HK-2 (cell line): ENCODE measurements around the gene ATP8A1.
A peak's percentile ranks its signal among the peaks of the same experiment; 100 is the strongest.
"Not testable (repeated sequence)": the region's sequence is repeated elsewhere in the genome, so short reads cannot be mapped to it uniquely, and the experiment has no call there.

Experiments
- DNase-seq: peaks from one replicate; pipeline ENCODE4 v3.0.0-alpha.2; 2018; ENCODE audit not compliant: unreplicated experiment

The ATP8A1 gene

DNA sequence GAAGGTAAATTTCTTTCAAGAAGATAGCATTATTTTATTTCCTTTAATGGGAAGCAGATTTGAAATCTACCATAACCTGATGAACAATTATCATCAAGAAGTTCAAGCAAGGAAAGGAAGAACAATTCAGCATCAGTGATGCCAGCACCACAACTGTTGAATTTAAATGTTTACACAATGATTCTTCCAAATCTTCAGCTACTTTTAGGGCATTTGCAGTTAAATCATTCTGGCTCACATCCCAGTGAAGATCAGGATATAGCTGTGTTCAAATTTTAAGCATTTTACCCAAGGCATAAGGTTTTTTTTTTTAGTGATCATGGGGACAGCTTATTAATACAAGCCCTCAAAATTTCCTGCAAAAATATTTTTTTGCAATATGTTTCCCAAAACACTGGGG, 146.7 kb downstream of the ATP8A1 start:
- no peak for DNase-seq

DNA sequence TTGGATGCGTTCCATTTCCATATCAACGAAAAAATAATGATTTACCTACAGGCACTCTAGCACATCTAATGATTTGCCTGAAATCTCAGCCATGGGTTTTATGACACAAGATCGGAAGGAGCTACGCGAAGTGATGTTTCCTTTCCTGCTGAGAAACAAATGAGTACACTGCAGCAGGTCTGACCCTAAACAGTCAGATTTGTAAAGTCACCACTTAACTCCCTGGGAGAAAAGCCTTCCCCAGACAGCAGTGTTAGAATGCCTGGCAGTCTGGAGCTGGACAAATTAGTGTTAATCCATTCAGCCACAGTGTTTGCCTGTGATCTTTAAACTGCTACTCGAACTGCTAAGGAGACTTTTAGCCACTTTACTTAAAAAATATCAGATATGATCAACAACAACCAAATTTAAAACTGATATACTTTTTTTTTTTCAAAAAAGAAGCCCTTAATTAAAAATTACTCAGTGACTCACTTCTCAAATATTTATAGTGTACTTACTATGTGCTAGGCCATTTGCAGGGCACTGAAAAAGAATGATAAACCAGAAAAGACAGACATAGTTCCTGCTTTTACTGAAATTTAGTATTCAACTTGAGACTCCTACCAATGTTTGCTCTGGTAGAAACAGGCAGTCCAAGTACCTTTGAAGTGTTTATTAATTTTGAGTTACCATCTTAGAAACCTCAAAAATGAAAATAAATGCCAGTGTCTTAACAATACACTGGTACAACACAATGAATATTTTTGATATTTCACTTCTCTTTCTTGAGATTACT, 155.1 kb downstream of the ATP8A1 start:
- peak; percentile 2 for DNase-seq

DNA sequence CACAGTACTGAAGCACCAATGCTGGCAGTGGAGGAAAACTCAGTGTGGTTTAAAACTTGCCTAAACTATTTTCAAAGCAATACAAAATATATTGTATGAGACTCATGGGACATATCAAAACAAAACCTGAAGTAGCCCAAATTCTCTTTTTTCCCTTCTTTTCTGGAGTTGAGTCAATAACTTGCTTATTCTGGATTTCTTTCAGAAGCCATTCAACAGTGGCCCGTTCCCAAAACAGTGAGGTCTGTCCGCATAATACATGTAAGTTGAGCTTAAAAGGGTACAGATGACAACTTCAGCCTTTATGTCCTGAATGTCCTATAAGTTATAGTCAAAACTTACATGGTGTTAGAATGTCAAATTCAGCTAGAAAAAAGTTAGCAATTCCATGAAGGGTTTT, 158.9 kb downstream of the ATP8A1 start:
- no peak for DNase-seq

DNA sequence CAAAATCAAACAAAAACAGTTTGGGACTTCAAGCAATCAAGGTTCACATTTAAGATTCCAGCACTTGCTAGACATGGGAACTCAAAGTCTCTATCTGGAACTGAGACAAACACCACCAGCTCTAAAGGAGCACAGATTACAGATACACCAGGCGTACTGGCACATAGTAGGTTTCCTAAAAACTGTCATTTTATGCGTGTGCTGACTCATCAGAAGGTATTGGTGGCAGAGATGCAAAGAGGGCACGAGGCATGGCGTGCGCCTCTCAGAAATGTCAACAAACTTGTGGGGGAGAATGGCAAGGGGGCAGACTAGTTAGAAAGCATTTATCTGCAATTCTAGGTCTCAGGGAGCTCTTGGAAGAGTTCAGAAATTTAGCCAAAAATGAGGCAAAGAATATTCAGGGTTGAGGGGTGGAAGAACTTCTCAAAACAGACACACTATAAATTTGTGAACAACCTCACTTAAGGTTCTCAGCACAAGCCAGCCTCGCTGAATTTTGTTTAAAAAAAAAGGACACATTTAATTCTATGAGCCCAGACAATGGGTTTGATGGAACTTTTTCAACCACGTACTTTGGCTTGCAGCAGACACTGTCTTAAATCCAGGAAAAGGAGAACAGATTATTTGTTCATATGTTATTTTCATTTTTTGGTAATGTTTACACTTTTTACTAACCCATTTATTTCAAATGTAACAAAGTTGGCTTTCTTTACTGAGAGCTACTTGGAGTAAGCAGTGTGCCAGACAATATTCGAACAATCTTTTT, 159.6 kb downstream of the ATP8A1 start:
- no peak for DNase-seq

DNA sequence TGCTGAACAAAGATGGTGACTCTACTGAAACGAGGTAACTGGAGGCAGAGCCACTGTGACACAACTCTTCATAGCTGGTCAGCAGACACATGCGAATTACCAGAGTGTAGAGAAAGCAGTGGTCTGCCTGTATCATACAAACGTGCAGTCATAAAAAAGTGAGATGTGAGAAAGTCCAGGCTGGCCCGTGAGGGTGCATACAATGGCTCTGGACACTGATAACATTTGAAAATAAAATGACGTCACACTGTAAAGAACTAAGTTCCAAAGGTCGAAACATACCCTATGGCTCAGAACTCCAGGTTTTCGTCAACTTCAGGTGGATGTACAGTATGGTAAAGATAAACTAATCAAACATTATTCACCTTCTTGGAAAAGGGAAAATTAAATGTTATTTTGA, 163.9 kb downstream of the ATP8A1 start:
- DNase-seq: no peak

DNA sequence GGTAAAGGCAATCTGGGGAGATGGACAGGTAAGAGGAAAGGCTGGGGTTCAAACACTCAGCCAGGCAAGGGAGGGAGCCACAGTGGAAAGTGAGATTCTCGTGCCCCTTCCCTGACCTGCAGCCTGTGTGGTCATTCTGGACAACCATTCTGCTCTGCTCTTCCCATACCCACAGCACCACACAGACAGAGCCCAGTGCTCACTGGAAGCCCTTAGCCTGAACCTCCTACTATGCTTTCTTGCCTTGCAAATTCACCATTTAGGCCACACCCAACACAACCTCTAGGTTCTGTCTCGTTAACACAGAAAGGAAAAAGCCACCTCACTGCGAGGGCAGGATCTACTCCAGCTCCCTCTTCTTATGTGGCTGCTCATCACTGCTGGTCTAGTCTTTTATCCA, 166.9 kb downstream of the ATP8A1 start:
- DNase-seq: no peak

DNA sequence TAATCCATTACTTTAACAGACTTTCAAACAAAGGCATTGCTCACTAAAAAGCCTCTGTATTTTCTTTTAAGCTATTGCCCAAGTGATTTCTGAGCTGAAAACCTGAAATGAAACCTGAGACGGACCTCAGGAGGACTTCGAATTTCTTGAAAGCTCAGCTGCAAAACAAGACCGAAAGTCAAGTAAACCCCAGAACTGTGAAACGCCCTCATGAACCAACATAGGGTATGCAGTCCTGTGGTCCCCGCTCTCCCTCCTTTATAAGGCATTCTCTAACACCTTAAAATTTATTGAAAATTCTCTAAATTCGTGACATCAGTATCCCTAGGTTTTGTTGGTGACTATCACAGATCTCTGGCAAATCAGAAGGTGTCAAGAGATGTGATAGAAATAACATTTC, 167.8 kb downstream of the ATP8A1 start:
- no peak for DNase-seq

DNA sequence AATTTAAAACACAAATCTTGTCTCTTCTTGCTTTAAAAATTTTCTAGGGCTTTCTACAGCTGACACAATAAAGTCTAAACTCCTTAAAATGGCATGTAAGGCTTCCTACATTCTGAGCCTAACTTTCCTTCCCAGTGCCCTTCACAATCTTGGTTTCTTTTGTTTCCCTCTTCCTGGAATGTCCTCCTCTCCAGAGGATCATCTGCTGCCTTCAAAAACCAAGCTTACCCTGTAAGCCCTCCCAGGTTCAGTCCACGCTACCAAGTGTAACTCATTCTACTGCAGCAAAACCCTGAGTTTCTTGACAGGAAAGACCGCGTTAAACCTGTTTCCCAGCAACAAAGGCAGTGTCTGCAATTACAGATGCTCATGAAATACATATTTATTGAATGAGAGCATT, 168.4 kb downstream of the ATP8A1 start:
- no peak for DNase-seq

DNA sequence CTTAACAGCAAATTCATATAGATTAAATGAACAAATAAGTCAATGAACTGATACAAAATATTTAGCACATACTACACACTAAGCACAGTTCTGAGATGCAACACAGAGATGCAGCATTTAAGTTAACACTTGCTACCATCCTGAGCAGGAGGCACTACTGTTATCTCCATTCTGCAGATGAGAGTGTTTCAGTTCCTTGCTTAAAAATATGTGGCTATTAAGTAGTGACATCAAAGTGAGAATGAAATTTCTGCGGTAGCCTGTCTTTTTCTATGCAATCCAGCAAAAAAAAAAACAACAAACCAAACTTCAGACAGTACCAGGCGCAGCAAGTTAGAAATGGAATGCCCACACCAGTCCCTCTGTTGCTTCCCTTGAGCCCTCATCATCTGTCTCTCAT, 168.8 kb downstream of the ATP8A1 start:
- DNase-seq: no peak

DNA sequence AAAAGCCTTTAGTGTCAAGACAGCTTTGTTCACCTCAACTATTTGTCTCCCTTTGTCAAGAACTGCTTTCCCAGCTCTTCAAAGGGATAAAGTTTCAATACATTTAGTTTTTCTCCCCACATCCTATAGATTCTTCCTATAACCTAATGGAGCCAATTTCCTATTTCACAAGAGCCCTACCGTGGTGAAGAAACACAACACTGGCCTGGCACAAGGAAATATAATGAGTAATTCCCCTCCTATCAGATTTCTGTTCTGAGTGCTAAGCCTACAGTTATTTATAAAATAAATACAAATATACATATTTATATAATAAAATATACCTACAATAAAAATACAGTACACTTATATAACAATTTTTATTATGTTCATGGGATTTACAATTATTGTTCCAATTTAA, 169.7 kb downstream of the ATP8A1 start:
- DNase-seq: no peak

DNA sequence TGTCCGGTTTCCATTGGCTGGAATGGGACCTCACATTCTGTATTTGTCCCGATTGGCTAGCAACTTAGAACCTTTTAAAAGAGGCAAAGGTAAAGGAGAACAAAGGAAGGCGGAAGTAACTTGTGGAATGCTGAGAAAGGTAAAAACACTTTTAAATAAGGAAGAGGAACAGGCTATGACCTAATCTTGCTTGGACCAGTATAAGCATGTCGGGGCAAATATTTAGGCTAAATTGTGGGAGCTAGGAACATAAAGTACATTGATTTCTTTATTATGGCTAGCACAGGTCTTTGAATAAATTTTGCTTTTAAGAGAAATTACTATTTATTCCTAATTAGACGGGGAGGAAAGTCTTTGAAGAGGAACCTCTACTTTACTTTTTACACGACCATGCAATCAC, 170.7 kb downstream of the ATP8A1 start:
- DNase-seq: not testable (repeated sequence)

DNA sequence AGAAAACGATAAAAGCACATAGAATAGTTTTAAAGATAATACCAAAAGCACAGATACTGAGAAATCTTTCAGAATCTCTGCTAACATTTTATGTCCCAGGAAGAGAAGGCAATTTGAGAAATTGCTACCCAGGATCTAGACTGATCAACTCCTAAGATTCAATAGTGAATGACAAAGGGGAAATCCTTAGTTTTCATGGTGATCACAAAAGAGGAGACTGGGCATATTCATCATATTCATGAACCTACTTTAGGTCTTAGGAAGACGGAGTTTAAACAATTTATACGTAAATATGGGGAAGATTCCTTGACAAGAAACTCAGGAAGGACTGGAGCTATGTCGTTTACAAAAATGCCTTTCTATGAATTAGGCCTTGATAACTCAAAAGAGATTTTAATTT, 172.3 kb downstream of the ATP8A1 start:
- DNase-seq: no peak

DNA sequence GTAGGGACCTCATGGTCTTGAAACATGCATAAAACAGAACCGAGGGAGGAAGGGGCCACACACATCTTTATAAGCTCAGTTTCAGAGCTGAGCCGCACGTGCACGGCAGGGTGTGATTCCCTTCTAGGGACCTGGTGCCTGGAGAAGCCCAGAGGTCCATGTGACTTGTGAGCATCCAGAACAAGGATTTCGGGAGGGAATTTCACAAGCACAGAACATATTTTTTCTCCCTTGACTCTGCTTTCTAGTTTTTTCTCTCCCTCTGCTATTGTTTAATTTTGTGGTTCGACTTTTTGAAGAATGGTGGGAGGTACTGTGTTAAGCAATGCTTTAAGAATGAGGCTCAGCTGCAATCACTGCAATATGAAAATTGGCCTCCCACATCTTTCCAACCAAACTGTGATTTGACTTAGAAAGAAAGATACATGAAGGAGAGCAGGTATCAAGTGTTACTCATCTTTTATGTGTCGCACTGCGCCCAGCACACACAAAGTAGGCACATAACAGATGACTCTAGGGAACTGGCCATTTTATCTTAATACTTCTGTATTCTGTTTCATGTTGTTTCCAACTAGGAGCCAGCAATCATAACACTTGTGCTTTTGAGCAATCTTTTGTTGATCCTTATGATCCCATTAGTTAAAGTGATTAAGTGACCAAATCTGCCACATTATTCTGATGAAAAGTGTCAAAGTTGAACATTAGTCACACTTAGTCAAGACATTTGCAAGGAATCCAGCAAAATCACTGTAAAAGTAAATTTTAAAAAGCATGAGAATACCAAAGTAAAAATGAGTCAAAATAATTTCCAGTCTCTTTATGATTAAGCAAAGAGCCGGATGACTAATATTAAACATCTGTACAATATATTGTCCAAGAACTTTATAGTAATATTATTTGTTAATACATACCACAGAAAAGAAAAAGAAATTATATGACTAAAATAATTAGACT, 173.2 kb downstream of the ATP8A1 start:
- no peak for DNase-seq

DNA sequence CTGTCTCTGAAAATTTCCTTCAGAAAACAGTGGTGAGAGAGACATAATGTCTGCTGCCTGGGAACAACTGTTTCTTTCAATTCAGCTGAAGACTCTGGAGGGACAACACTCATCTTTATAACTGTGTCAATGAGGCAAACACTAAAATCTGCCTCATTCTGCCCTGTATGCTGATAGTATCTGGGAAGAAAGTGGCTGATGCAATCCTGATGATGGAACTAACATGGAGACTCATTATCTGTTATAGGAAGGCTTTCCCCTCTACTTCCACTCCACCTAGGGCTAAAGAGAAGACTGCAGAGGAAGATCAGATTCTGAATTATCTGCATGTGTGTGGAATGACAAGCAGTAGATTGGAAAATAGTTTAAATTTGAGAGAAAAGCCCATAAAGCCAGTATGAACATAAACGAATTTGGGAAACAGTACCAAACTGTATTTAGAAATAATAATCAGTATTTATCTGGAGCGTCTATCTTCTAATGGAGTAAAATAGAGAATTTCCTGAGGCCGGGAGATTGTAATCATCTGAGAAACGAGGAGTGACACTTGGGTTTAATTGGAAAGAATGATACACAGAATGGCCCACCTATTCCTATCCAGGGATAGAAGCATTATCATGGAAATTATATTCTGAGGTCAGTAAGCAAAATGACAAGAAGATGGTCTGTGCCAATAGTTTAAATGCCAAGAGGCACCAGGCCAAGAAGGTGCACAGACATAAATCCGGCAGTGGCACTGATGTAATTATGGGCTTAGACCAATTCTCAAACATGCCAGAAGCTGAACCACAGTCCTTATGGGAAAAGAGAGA, 174.2 kb downstream of the ATP8A1 start:
- DNase-seq: no peak

DNA sequence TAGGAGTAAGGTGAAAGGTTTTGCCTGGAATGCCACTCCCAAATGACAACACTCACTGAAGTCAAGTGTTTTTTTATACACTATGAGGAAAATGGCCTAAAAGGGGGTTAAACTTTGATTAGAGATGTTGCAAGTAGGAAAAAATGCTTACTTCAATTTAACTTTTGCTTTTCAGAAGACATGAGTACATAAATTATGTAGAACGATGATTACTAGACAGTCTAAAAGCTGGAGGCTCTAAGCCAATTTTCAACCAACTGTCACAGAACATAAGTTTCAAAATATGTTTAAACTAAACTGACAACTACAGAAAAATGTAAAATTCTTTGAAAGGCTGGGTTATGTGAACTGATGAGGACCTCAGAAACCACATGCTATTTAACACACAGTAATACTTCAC, 176.2 kb downstream of the ATP8A1 start:
- no peak for DNase-seq

DNA sequence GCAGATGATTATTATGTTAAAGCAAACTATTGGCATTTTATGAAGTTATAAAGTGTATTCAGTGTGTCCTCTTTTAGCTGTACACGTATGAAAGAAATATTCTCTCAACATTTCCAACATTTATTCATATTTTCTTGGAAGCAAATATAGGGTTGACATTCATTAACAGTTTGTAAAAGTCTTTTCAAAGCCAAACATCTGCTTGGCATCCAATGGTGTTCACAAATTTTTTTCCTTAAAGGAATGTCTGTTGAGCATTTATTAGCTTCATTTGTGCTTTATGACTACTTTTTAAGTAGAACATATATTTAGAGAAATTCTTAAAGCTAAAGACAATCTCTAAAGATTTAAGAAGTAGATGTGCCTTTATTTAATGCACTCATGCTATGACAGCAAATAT, 176.6 kb downstream of the ATP8A1 start:
- DNase-seq: no peak

DNA sequence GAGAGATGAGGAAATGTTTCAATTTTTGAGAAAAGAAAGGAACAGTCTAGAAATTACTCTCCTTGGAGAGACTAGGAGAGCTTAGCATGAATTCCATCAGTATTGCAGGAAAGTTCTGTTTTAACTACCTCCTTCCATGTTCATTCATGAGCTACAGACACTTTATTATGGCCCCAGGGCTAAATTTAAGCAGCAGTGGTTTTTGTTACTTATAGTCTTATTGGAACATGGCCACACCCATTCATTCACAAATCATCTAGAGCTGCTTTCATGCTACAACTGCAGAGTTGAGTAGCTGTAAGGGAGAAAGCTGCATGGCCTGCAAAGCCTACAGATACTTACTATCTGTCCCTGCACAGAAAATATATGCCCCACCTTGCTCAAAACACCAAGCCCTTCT, 178.0 kb downstream of the ATP8A1 start:
- DNase-seq: no peak

DNA sequence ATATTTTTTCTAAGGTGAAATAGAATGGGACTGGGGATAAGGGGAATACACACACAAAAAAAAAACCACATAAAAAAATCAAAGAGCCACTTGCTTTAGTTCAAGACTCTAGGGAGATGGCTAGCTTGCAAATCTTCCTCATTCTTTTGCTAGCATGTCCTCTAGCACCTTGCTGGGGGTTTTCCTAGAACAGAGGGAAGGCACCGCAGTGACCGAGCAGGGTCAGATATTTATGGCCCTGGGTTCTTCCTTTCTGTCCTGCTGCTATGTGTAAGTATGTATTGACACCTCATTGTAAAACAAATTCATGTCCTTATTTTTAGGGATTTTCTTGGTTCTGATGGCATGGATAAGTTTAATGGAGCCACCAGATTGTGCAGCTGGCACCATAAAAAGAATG, 178.4 kb downstream of the ATP8A1 start:
- DNase-seq: no peak

DNA sequence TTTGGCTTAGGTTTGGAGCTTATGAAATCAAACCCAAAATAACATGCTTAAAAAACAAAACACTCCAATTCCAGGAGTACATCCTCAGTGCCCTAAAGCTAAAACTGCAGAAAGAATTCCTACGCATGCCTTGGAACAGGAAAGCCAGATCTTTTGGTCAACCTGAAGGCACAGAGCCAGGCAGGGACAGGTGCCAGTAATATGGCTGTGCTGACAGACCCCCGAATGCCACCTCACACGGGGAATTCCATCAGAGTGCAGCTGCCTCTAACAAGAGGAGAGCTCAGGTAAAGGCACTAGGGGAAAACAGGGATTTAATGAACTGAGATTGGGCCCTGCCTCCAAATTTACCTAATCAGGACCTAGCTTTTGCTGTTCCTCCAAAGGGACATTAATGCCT, 182.5 kb downstream of the ATP8A1 start:
- DNase-seq: no peak

DNA sequence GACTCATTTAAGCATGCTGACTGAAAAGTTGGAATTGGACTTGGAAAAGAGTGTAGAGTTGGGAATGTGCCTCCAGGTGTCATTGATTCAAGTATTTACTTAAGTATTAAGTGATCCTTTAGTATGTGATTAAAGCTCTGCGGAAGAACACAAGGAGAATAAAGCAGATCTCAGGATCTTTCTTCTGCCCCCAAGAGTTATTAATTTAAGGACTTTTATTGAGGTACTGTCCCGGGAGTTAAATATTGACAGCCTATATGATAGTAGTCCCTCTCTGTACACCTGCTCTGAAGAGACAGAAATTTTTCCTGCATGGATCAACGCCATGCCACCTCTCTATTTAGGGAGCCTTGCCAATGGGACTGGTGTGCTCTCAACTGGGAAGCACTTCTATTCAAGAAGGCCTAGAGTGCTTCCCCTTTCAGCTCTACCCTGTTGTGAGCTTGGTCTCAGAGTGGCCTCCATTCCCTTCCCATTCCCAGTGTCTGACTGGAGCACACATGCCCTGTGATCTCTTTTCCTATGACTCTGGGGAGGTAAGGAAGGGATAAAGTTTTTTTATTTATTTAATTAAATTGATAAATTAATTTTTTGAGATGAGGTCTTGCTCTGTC, 183.7 kb downstream of the ATP8A1 start:
- DNase-seq: no peak

DNA sequence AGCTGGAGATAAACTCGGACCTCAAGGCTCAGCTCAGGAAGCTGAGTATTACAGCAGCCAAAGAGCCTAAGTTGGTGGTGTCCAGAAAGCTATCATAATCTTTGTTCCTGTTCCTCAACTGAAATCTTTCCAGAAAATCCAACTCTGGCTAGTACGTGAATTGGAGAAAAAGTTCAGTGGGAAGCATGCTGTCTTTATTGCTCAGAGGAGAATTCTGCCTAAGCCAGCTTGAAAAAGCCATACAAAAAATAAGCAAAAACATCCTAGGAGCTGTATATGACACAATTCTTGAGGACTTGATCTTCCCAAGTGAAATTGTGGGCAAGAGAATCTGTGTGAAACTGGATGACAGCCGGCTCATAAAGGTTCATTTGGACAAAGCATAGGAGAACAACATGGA, 185.0 kb downstream of the ATP8A1 start:
- DNase-seq: no peak
